Fibroblast of mammary gland (primary cell): Measurements from ENCODE around the gene DTX4.
A peak's percentile ranks its signal among the peaks of the same experiment; 100 is the strongest.

Source experiments
- DNase-seq: peaks from one replicate; pipeline ENCODE4 v3.0.0-alpha.2; 2010; ENCODE audit warnings: low read depth
- H3K4me3 ChIP-seq: 2 replicates; pipeline ENCODE4 v1.5.1; 2011; ENCODE audit warnings: low read depth, mild to moderate bottlenecking, low read length, moderate library complexity; ENCODE audit not compliant: control insufficient read depth
- TF ChIP-seq, protein P1 (sequence below): conservative IDR thresholded peaks from 2 replicates; pipeline ENCODE4 v1.5.1; 2011; ENCODE audit warnings: low read depth, low read length, inconsistent platforms; ENCODE audit not compliant: control insufficient read depth, insufficient read depth

Gene DTX4

DNA sequence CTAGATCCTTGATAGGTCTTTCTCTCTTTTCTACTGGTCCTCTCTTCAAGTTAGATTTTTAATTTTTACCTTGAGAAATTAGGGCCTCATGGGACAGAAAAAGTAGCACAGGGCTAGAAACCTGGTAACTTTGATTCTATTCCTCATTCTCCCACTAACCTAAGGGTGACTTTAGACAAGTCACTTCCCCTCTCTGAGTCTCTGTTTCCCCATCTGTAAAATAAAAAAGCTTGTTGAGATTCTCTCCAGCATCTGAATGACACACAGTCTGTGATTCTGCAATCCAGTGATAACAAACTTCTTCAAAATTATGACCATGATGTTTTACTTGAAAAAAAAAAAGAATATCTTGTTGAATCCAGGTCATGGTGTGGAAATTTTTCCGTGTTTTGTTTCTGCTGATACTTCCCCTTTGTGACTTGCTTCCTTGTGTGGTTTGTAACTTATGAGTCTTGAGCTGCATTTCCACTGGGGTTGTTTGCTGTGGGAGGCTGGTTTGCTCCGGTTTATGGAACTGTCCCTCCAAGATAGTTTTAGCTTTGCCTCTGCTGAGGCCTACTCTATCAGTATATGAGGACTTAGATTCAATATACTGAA is 50.6 kb downstream of the DTX4 start:
- TF ChIP-seq, protein P1, sequence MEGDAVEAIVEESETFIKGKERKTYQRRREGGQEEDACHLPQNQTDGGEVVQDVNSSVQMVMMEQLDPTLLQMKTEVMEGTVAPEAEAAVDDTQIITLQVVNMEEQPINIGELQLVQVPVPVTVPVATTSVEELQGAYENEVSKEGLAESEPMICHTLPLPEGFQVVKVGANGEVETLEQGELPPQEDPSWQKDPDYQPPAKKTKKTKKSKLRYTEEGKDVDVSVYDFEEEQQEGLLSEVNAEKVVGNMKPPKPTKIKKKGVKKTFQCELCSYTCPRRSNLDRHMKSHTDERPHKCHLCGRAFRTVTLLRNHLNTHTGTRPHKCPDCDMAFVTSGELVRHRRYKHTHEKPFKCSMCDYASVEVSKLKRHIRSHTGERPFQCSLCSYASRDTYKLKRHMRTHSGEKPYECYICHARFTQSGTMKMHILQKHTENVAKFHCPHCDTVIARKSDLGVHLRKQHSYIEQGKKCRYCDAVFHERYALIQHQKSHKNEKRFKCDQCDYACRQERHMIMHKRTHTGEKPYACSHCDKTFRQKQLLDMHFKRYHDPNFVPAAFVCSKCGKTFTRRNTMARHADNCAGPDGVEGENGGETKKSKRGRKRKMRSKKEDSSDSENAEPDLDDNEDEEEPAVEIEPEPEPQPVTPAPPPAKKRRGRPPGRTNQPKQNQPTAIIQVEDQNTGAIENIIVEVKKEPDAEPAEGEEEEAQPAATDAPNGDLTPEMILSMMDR: no peak
- no peak for DNase-seq
- H3K4me3 ChIP-seq: no peak overlapping the region

- TF ChIP-seq, protein P1: no peak
- no peak for DNase-seq
- H3K4me3 ChIP-seq: no peak overlapping the region
Measured at GRCh38 chr11:59223177-59223576, 51.2 kb downstream of the DTX4 start.

DNA sequence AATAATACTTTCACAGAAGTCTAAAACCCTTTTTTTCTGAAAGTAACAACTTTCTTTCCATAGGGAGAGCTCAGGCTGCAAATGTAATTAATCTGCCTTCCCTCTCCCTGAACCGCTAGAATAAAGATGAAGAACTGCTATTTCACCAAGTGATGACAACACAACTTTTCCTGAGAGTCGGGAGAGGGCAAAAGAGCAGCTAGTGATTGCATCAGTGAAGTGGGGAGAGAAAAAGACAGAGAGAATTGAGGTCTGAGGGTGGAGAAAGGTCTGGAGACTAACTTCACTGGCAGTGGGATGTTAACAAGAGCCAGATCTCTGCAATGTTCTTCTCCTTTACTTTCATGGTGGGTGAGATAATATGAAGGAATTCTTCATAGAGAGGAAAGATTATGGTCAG is 51.7 kb downstream of the DTX4 start:
- TF ChIP-seq, protein P1: no peak

DNA sequence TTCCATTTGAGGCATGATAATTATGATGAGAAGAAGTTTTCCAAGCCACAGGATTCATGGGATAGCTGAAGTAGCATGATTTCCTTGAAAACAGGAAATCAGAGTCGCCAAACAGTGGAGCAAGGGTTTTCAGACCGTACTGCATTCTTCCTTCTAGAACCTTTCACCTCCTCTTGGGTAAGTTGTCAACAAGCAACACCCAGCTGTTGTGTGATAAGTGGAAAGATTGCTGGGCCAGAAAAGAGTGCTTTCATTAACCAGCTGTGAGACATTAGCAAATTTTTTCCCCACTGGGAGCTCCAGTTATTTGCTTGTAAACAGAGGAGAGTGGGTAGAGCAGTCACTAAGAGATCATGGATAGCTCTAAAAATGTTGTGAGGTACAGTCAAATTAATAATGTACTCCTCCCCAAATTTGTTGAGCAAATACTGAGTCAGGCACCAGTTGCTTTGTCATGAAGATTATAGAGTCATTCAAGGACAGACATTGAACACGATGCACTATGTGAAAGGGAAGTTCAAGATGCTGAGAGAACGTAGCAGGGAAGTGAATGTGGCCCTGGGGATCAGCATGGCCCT is 52.5 kb downstream of the DTX4 start:
- no peak overlapping the region for H3K4me3 ChIP-seq
- TF ChIP-seq, protein P1: no peak
- peak; percentile 60 for DNase-seq

More for the DNA sequence above, 51.7 kb downstream of the DTX4 start:
- no peak overlapping the region for H3K4me3 ChIP-seq
- peak; percentile 52 for DNase-seq

- H3K4me3 ChIP-seq: no peak overlapping the region
- DNase-seq: no peak
- TF ChIP-seq, protein P1: no peak
Measured at GRCh38 chr11:59225017-59225416, 53.1 kb downstream of the DTX4 start.

DNA sequence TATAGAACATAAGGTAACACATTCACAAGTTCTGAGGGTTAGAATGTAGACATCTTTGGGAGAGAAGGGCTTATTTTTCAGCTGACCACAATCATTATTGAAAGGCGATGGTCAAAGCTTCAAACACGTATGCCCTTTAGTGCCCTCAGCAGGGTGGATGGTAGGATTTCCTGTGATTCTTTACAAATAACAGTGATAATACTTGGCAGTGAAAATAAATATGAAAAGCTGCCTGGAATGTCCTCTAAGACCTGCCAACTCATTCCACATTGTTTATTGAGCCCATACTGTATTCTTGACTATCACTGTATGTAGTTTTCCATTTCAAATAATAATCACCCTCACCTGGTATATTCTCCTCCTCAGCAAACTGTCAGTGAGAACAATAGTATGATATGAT is 54.5 kb downstream of the DTX4 start:
- TF ChIP-seq, protein P1: no peak
- DNase-seq: no peak

DNA sequence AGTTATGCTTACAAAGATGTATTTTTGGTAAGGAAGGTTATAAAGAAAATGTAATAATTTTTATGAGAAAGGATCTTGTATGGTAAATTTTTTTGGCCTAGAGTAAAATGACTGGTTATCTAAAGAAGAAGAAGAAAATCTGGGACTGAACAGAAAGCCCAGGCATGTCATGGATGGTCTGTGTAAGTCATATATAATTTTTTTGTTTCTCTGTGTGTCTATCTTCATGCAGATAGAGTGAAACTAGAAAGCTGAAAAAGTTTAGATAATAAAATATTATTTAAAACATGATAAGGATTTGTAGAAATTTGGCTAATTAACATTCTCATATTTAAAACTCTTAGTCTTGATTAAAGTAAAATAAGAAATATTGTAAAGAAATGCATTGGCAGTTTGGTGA is 68.4 kb downstream of the DTX4 start:
- H3K4me3 ChIP-seq: no peak overlapping the region

More for the DNA sequence above, 54.5 kb downstream of the DTX4 start:
- no peak overlapping the region for H3K4me3 ChIP-seq

More for the DNA sequence above, 68.4 kb downstream of the DTX4 start:
- TF ChIP-seq, protein P1: no peak
- DNase-seq: no peak
